A673 (cell line): ENCODE results near the gene RAET1E. TPM values are rescaled to one million over a fixed set of nuclear protein-coding genes. Genes with fewer than 3 reads are reported as not detected.

Experiments used
- BruUV-seq: library from RNA; stranded (reverse); fragments of 400-500 nt; replicated peaks from 2 replicates; lab custom pipeline; 2021; lab: Mats Ljungman, UMichigan
- CTCF ChIA-PET: fragments of 300-600 bp; sonication (Branson Sonifier 250); formaldehyde crosslinking; loops from one replicate; lab custom pipeline; 2022; ENCODE audit warnings: antibody characterized with exemption; lab: Charles Lee
- POLR2A ChIA-PET: fragments of 300-600 bp; sonication (Branson Sonifier 250); formaldehyde crosslinking; loops from one replicate; lab custom pipeline; 2022; ENCODE audit warnings: antibody characterized with exemption; ENCODE audit not compliant: low non-redundant PET; lab: Charles Lee
- DNase-seq: peaks from one replicate; pipeline ENCODE4 v3.0.0-alpha.2; 2015; ENCODE audit warnings: low spot score
- H3K27ac ChIP-seq: fragments of 200-600 bp; sonication (generic); 2 replicates; pipeline ENCODE4 v1.5.1; 2016; ENCODE audit warnings: mixed run types, low read depth, mild to moderate bottlenecking, mixed read lengths, antibody characterized with exemption, low read length; ENCODE audit not compliant: poor library complexity, severe bottlenecking
- H3K27me3 ChIP-seq: fragments of 200-600 bp; sonication (generic); replicated peaks from 2 replicates; pipeline ENCODE4 v1.6.1; 2017; ENCODE audit warnings: mixed run types, low read depth, mild to moderate bottlenecking, mixed read lengths, antibody characterized with exemption, low read length; ENCODE audit not compliant: insufficient read depth, poor library complexity
- H3K36me3 ChIP-seq: fragments of 200-600 bp; sonication (generic); 2 replicates; pipeline ENCODE4 v1.6.1; 2016; ENCODE audit warnings: mixed run types, mild to moderate bottlenecking, mixed read lengths, antibody characterized with exemption, low read length; ENCODE audit not compliant: insufficient read depth, poor library complexity, severe bottlenecking
- H3K4me1 ChIP-seq: fragments of 200-600 bp; sonication (generic); 2 replicates; pipeline ENCODE4 v1.6.1; 2017; ENCODE audit warnings: mixed run types, mild to moderate bottlenecking, mixed read lengths, antibody characterized with exemption, low read length; ENCODE audit not compliant: insufficient read depth, poor library complexity, severe bottlenecking
- H3K4me3 ChIP-seq: fragments of 200-600 bp; sonication (generic); 2 replicates; pipeline ENCODE4 v1.5.1; 2016; ENCODE audit warnings: low read depth, mixed run types, mild to moderate bottlenecking, mixed read lengths, low read length; ENCODE audit not compliant: poor library complexity, severe bottlenecking
- H3K9me3 ChIP-seq: fragments of 200-600 bp; sonication (generic); 2 replicates; pipeline ENCODE4 v1.6.1; 2016; ENCODE audit warnings: mixed run types, low read depth, mild to moderate bottlenecking, mixed read lengths, antibody characterized with exemption, low read length; ENCODE audit not compliant: poor library complexity, severe bottlenecking
- CTCF ChIP-seq: fragments of 300-800, 200-600 bp; sonication (generic); conservative IDR thresholded peaks from 2 replicates; pipeline ENCODE4 v1.5.1; 2017; ENCODE audit warnings: low read depth, mild to moderate bottlenecking, antibody characterized with exemption, low read length, moderate library complexity, mixed read lengths
- EZH2 ChIP-seq: fragments of 200-600 bp; sonication (generic); IDR thresholded peaks from 2 replicates; pipeline ENCODE4 v1.6.1; 2017; ENCODE audit warnings: borderline replicate concordance, low read depth, mild to moderate bottlenecking, mixed read lengths, antibody characterized with exemption, low read length; ENCODE audit not compliant: poor library complexity, severe bottlenecking
- intact Hi-C: fragments of 100-400 bp; cut with micrococcal nuclease; formaldehyde crosslinking; loops from one replicate; pipeline ENCODE4 v1.10.0; 2022; ENCODE audit not compliant: unreplicated experiment
- total RNA-seq: library from RNA; stranded (reverse); gene quantifications from 2 replicates; pipeline ENCODE4 v1.2.3, GENCODE V29; 2021

The RAET1E gene
- total RNA-seq, 1 experiment from 2014 or later, result 3.2 TPM

GRCh38 chr6:149889326-149889725, 8.6 kb downstream of the RAET1E start:
- Histone ChIP-seq H3K27ac (no peak overlapping the region), H3K4me3 (no peak overlapping the region), H3K9me3 (no peaks in the 10 kb centered on the region), H3K4me1 (no peaks in the 10 kb centered on the region), H3K27me3 (no peaks in the 10 kb centered on the region), H3K36me3 (no peaks in the 10 kb centered on the region)
- no peak for DNase-seq
- BruUV-seq, result no TSS peak
- TF ChIP-seq EZH2 (no peak), CTCF (no peak)
- POLR2A ChIA-PET, result no interaction called here
- intact Hi-C loops, result no loop called here
- CTCF ChIA-PET, result no interaction called here

- H3K9me3 ChIP-seq, result no peaks in the 10 kb centered on the region
- BruUV-seq, result no TSS peak
- no peaks in the 10 kb centered on the region for H3K27me3 ChIP-seq
- no peaks in the 10 kb centered on the region for H3K36me3 ChIP-seq
- H3K4me3 ChIP-seq, result no peak overlapping the region
- ChIA-PET POLR2A (no interaction called here), CTCF (no interaction called here)
- no peak overlapping the region for H3K27ac ChIP-seq
- H3K4me1 ChIP-seq, result no peaks in the 10 kb centered on the region
- TF ChIP-seq EZH2 (no peak), CTCF (no peak)
- intact Hi-C loops, result no loop called here
- DNase-seq, result no peak
These were observed 9.3 kb downstream of the RAET1E start for GRCh38 chr6:149888659-149889058.

- ChIA-PET POLR2A (no interaction called here), CTCF (no interaction called here)
- no peaks in the 10 kb centered on the region for H3K27me3 ChIP-seq
- no peaks in the 10 kb centered on the region for H3K36me3 ChIP-seq
- DNase-seq, result no peak
- H3K4me1 ChIP-seq, result no peaks in the 10 kb centered on the region
- no peaks in the 10 kb centered on the region for H3K9me3 ChIP-seq
- intact Hi-C loops, result no loop called here
- no TSS peak for BruUV-seq
- TF ChIP-seq CTCF, result no peak
- no peak for TF ChIP-seq EZH2
- no peak overlapping the region for H3K4me3 ChIP-seq
- no peak overlapping the region for H3K27ac ChIP-seq
These were observed 9.8 kb downstream of the RAET1E start for GRCh38 chr6:149888093-149888492.
